Thyroid gland (tissue), 4 donors: ENCODE results near the gene CAGE1.

Experiments used
- CTCF ChIP-seq, 6 experiments: fragments of 200-600 bp in 3 of 6; fragments of 450-650 bp in 3 of 6; sonication (generic) in 3 of 6; IDR thresholded peaks; one replicate each; pipeline ENCODE4 v1.5.1; 2016 to 2019; ENCODE audit warnings: antibody characterized with exemption in 6 of 6, mild to moderate bottlenecking in 2 of 6, inconsistent platforms in 1 of 6, moderate library complexity in 1 of 6
- POLR2A ChIP-seq, 2 donors: fragments of 450-650 bp; IDR thresholded peaks; one replicate each; pipeline ENCODE4 v1.6.1; 2017; ENCODE audit warnings: antibody characterized with exemption in 2 of 2, mild to moderate bottlenecking in 2 of 2, moderate library complexity in 1 of 2

DNA sequence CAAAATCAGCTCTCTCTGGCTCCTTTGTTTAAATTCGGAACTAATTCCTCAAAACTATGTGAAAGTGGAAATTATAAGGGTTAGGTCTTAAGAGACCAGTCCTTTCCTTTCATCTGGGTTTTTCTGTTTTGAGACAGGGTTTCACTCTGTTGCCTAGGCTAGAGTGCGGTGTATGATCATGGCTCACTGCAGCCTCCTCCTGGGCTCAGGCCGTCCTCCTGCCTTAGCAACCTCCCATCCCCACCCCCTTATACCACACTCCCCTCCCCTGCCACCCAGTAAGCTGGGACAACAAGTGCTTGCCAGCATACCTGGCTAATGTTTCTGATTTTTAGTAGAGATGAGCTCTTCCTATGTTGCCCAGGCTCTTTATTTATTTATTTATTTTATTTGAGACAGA, 63.8 kb downstream of the CAGE1 start:
- TF ChIP-seq CTCF (IDR thresholded peaks at IDR 0.05) = no peak
- no peak for TF ChIP-seq POLR2A (IDR thresholded peaks at IDR 0.05)
